Fibroblast of skin of right quadriceps (primary cell): ENCODE results near the gene DOHH.
A peak's percentile ranks its signal among the peaks of the same experiment; 100 is the strongest.
"Not testable (repeated sequence)": the region's sequence is repeated elsewhere in the genome, so short reads cannot be mapped to it uniquely, and the experiment has no call there.

Experiments used
- DNase-seq: peaks from one replicate; pipeline ENCODE4 v3.0.0-alpha.2; 2013

DOHH gene

GRCh38 chr19:3456925-3457527, 43.4 kb downstream of the DOHH start:
- no peak for DNase-seq

DNA sequence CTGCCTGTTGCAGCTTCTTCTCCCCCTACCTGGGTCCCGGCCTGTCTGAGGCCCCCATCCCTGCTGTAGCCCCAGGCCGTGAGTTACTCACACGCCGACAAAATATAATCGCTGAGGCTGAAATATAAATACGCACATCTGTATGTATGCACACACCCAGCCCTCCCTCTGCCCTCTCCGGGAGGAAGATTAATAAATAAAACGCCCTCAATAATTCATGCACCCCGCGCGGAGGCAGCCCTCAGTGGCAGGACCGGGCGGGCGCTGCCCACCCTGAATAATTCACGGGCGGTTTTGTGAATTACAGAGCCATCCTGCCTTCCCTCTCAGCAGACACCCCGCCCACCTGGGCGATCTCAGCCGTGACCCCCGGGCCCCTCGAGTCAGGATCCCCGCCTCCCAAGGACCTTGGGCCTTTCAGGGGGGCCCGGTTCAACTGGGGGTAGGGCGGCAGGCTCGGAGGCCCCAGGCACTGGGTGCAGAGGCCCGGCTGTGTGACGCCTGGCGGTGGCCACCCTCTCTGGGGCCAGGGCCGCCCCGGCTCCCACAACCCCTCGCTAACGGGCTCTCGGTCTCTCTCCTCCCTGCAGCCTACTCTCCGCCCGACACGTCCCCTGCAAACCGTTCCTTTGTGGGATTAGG, 44.4 kb downstream of the DOHH start:
- DNase-seq = no peak

GRCh38 chr19:3455393-3455955, 45.0 kb downstream of the DOHH start:
- DNase-seq = no peak

- DNase-seq = no peak
These were observed 45.6 kb downstream of the DOHH start for GRCh38 chr19:3454656-3455392.

DNA sequence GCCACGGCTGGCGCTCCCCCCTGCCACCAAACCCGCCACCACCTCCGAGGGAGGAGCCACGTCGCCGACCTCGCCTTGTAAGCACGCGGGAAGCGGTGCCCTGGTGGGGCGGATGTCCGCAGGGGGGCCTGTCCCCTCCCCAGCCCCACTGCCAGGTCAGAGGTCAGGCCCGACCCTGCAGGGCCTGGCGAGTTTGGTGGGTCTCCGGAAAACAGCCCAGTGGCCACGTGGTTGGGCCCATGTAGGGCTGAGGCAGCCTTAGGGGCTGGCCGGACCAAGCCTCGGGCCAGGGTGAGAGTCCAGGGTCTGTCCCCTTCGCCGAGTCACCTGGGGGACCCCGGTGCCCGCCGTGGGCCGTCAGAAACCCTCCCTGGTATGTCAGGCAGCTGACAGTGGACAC, 46.6 kb downstream of the DOHH start:
- no peak for DNase-seq

- not testable (repeated sequence) for DNase-seq
These were observed 47.6 kb downstream of the DOHH start for GRCh38 chr19:3452942-3453214.

DNA sequence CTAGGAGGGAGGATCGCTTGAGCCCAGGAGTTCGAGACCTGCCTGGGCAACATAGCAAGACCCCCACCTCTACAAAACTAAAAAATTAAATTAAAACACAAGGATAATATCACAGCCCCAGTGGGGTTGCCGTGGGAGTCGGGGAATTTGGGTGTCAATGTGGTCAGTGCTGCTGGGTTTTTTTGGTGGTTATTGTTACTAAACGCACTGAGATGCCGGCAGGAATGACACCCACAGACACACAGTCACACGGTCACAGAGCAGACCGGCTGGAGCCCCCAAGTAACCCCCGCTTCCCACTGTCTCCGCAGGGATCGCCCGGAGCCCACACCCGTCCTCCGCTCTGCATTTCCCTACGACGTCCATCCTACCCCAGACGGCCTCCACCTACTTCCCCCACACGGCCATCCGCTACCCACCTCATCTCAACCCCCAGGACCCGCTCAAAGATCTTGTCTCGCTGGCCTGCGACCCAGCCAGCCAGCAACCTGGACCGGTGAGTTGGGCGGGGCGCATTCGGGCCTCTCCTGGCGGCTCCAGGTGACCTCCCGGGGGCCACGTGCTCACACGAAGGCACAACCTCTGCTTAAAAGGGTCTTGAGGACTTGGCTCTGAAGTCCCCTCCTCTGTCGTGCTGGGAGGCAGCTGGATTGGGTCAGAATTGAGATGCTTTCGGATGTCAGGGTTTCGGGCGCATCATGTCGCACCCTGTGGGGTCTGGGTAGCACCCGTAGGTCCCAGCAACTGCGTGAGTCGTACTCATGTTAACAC, 48.1 kb downstream of the DOHH start:
- no peak for DNase-seq

GRCh38 chr19:3451451-3451866, 49.0 kb downstream of the DOHH start:
- no peak for DNase-seq

GRCh38 chr19:3450796-3451411, 49.6 kb downstream of the DOHH start:
- peak; percentile 100 for DNase-seq

- DNase-seq = no peak
These were observed 51.7 kb downstream of the DOHH start for GRCh38 chr19:3448616-3449334.

DNA sequence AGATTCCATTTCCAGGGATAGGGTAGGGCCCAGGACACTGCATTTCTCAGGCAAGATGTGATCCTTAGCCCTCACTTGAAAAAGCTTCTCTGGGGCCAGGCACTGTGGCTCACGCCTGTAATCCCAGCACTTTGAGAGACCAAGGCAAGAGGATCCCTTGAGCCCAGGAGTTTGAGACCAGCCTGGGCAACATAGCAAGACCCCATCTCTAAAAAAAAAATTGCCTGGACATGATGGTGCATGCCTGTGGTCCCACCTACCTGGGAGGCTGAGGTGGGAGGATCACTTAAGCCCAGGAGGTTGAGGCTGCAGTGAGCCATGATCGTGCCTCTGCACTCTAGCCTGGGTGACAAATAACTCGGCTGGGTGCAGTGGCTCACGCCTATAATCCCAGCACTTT, 53.8 kb downstream of the DOHH start:
- not testable (repeated sequence) for DNase-seq

DNA sequence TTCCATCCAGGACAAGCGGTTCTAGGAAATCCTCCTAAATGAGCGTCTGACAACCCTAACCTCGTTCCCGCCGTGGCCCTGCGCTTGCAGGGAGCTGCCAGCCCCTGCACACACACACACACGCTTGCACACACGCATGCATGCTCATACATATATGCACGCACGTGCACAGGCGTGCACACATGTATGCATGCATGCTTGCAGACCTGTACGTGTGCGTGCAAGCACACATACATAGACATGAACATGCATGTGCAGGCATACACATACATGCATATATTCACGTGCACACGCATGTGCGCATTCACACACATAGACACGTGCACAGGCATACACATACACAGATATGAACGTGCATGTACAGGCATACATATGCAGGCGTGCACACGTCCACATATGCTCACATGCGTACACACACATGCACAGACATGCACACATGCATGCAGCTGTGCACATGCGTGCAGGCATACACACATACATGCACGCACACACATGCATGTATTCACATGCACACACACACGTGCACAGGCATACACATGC, 55.7 kb downstream of the DOHH start:
- DNase-seq = no peak

DNA sequence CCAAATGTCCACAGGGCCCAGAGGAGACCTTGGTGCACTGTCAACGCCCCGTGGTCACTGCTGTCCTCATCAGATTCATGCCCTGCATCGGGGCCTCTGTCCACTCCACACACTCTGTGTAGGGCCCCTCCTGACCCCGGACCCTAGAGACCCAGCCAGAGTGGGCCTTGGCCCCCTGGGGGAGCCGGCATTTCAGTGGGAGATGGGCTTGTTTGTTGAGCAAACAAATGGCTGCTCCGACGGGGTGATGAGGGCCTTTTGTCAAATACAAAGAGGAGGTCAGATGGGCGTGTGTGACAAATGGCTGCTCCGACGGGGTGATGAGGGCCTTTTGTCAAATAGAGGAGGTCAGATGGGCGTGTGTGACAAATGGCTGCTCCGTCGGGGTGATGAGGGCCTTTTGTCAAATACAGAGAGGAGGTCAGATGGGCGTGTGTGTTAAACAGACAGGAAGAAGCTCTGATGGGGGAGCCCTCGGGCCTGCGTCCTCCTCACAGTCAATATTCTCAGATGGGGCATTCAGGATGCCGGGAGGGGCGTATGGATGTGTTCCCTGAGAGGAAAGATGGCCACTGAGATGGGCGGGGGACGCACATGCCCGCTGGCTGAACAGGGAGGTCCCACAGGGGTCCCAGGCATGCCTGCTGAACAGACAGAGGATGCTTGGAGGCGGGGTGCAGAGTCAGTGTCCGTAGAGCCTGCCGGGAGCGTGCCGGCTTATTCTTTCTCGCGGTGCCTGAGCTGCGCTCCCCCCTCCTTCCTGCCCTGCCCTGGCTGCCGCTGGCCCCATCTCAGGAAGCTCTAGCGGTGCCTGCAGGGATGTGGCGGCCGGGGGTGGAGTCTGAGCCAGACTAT, 56.4 kb downstream of the DOHH start:
- DNase-seq = peak; percentile 54

GRCh38 chr19:3442487-3443071, 57.9 kb downstream of the DOHH start:
- DNase-seq = no peak

DNA sequence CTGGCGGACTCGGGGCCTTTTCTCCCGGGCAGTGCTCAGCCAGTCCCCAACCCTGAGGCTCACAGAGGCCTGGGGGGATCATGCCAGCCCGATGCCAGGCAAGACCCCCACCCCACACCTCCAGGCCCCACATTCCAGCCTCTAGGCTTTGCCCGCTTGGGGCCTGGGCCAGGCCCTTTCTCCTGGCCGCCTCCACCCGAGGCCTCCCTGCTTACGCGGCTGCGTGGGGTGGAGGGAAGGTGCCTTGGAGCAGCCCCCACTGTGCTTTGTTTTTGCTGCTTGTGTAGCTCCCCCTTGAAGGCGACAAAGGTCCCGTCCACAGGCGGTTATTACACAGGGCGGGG, 58.5 kb downstream of the DOHH start:
- DNase-seq = no peak

GRCh38 chr19:3441089-3441985, 59.1 kb downstream of the DOHH start:
- no peak for DNase-seq
